ENCODE results near the gene SIRT2. TPM values are rescaled to one million over a fixed set of nuclear protein-coding genes. Genes with fewer than 3 reads are reported as not detected.

The SIRT2 gene
- total and polyA plus RNA-seq, 2 of the 13 experiments (the other 11 are each of a cell fraction or from before 2014, with no cell fraction given): 22.3 to 26.1 TPM

- peaks cover 12% of the 10 kb centered on the region for H3K4me1 ChIP-seq (ENCODE audit: insufficient read depth, low read length)
- H4K20me1 ChIP-seq (ENCODE audit: insufficient read depth, low read length): no peaks in the 10 kb centered on the region
- H3K79me2 ChIP-seq (ENCODE audit: insufficient read depth, low read length): no peaks in the 10 kb centered on the region
- ATAC-seq (no peak), DNase-seq (ENCODE audit: low spot score) (no peak), FAIRE-seq (no peak)
- no TSS peak for BruUV-seq (replicated peaks)
- no peak overlapping the region for H2AFZ ChIP-seq (ENCODE audit: low read length)
- TF ChIP-seq ZNF572 (CRISPR knock-in tag; IDR thresholded peaks at IDR 0.05) (no peak), AGO2 (optimal IDR thresholded peaks at IDR 0.05; ENCODE audit: low read depth, low read length) (peak; percentile 81)
- WGBS (ENCODE audit: low lambda C conversion rate): 92% methylated on average over 21 of the region's 21 CpGs
- POLR2A ChIA-PET: no interaction called here
- H3K27ac ChIP-seq (ENCODE audit: extremely low read length, insufficient read depth, low read length): no peak overlapping the region
- peaks cover 8 to 23% of the 10 kb centered on the region in 2 experiments for H3K36me3 ChIP-seq (replicated peaks in 1 of 2; ENCODE audit: control insufficient read depth in 1 of 2, insufficient read depth in 2 of 2, low read length in 2 of 2)
- no peaks in the 10 kb centered on the region for H3K9me3 ChIP-seq (ENCODE audit: low read length)
- in situ Hi-C loops (cut with HindIII; ENCODE audit: extremely low pct_ligation_motif_present, low pct_unique_long_range_greater_than_20kb): loop anchor here (25.0 kb wide), 1 partner anchor 183 kb away; the partner anchor contains the start of gene CAPN12
- CTCF ChIA-PET (ENCODE audit: low intra/inter-chr PET ratio, low total read pairs): no interaction called here
- H3K4me2 ChIP-seq (ENCODE audit: low read depth, low read length): no peak overlapping the region
- H3K27me3 ChIP-seq (ENCODE audit: control insufficient read depth in 1 of 2, insufficient read depth in 2 of 2, low read length in 2 of 2): no peaks in the 10 kb centered on the region
- no peak overlapping the region for H3K4me3 ChIP-seq (replicated peaks in 1 of 3; ENCODE audit: insufficient read depth in 1 of 3, low read depth in 2 of 3, low read length in 3 of 3)
- H3K9ac ChIP-seq (ENCODE audit: insufficient read depth, low read depth, low read length): no peak overlapping the region
- intact Hi-C loops (cut with micrococcal nuclease; ENCODE audit: unreplicated experiment): no loop called here
Measured at GRCh38 chr19:38919837-38920601, 20.6 kb upstream of the SIRT2 start.

- Histone ChIP-seq H2AFZ (ENCODE audit: low read length) (no peak overlapping the region), H3K79me2 (ENCODE audit: insufficient read depth, low read length) (no peaks in the 10 kb centered on the region), H4K20me1 (ENCODE audit: insufficient read depth, low read length) (no peaks in the 10 kb centered on the region), H3K9ac (ENCODE audit: insufficient read depth, low read depth, low read length) (no peak overlapping the region), H3K36me3 (replicated peaks in 1 of 2; ENCODE audit: control insufficient read depth in 1 of 2, insufficient read depth in 2 of 2, low read length in 2 of 2) (peaks cover 1 to 13% of the 10 kb centered on the region in 2 experiments), H3K4me2 (ENCODE audit: low read depth, low read length) (no peak overlapping the region), H3K4me3 (replicated peaks in 1 of 3; ENCODE audit: insufficient read depth in 1 of 3, low read depth in 2 of 3, low read length in 3 of 3) (no peak overlapping the region), H3K27me3 (ENCODE audit: control insufficient read depth in 1 of 2, insufficient read depth in 2 of 2, low read length in 2 of 2) (no peaks in the 10 kb centered on the region), H3K4me1 (ENCODE audit: insufficient read depth, low read length) (peaks cover 12% of the 10 kb centered on the region), H3K9me3 (ENCODE audit: low read length) (no peaks in the 10 kb centered on the region), H3K27ac (ENCODE audit: extremely low read length, insufficient read depth, low read length) (no peak overlapping the region)
- ChIA-PET POLR2A (interaction anchor here (1.2 kb wide), 1 partner anchor 13 kb away, joined by 4 read pairs; no protein-coding TSS in a partner anchor), CTCF (ENCODE audit: low intra/inter-chr PET ratio, low total read pairs) (interaction anchor here (0.7 kb wide), 1 partner anchor 189 kb away, joined by 3 read pairs; no protein-coding TSS in a partner anchor)
- WGBS (ENCODE audit: low lambda C conversion rate): 54% methylated on average over 2 of the region's 10 CpGs
- in situ Hi-C loops (cut with HindIII; ENCODE audit: extremely low pct_ligation_motif_present, low pct_unique_long_range_greater_than_20kb) (loop anchor here (25.0 kb wide), 1 partner anchor 181 kb away; the partner anchor contains the start of gene CAPN12), intact Hi-C loops (cut with micrococcal nuclease; ENCODE audit: unreplicated experiment) (no loop called here)
- peak; percentile 0; the same call in 1 of the 2 replicates for TF ChIP-seq ZNF687 (CRISPR knock-in tag; IDR thresholded peaks at IDR 0.05)
- TF ChIP-seq ZNF768 (CRISPR knock-in tag; IDR thresholded peaks at IDR 0.05): 0 out of 2 replicates have a peak, but pooled peaks have one; percentile 27
- no peak for TF ChIP-seq NR2F6 (IDR thresholded peaks at IDR 0.05)
- TF ChIP-seq NR2F6 (CRISPR knock-in tag; IDR thresholded peaks at IDR 0.05): no peak
- peak; percentile 71 for TF ChIP-seq AGO2 (optimal IDR thresholded peaks at IDR 0.05; ENCODE audit: low read depth, low read length)
- BruUV-seq (replicated peaks): no TSS peak
- DNase-seq (ENCODE audit: low spot score): no peak
- ATAC-seq: peak; percentile 3; the same call in 1 of the 3 replicates
- FAIRE-seq: no peak
Measured at GRCh38 chr19:38918526-38918925, 19.1 kb upstream of the SIRT2 start.

All from HepG2 (cell line).